Stimulated activated naive CD8-positive, alpha-beta T cell treated with anti-CD3 and anti-CD28 coated beads, Interleukin-15, Interleukin-2, amounts not matched to agents 100 ng/mL and 50 ng/mL, for 24 hours (primary cell): ENCODE results near the gene UPK2.

Experiments
- H3K27ac Mint-ChIP-seq: one replicate; pipeline ENCODE4 v1.8.0; 2021; ENCODE audit warnings: mild to moderate bottlenecking, mixed read lengths
- H3K27me3 Mint-ChIP-seq: one replicate; pipeline ENCODE4 v1.8.0; 2021; ENCODE audit warnings: mixed read lengths
- H3K36me3 Mint-ChIP-seq: one replicate; pipeline ENCODE4 v1.8.0; 2021; ENCODE audit warnings: low read depth, mixed read lengths
- H3K4me1 Mint-ChIP-seq: one replicate; pipeline ENCODE4 v1.8.0; 2021; ENCODE audit warnings: low read depth, mixed read lengths
- H3K4me3 Mint-ChIP-seq: one replicate; pipeline ENCODE4 v1.8.0; 2021; ENCODE audit warnings: mild to moderate bottlenecking, mixed read lengths
- H3K9me3 Mint-ChIP-seq: one replicate; pipeline ENCODE4 v1.8.0; 2021; ENCODE audit warnings: mixed read lengths

The UPK2 gene

GRCh38 chr11:118956094-118956846 lies at the start of gene UPK2:
UPK2 (plus strand) TSS chr11:118956298; CDS start chr11:118956351, 53 bp downstream.
- Mint-ChIP-seq H3K4me1 (no peaks in the 10 kb centered on the region), H3K4me3 (no peak within 1 kb of the TSS), H3K27ac (no peak within 1 kb of the TSS), H3K36me3 (no peaks in the 10 kb centered on the region), H3K27me3 (no peaks in the 10 kb centered on the region), H3K9me3 (no peaks in the 10 kb centered on the region)

GRCh38 chr11:118907051-118908042 lies 48.8 kb upstream of the UPK2 start:
- Mint-ChIP-seq H3K4me1 (peaks cover 49% of the 10 kb centered on the region), H3K27me3 (no peaks in the 10 kb centered on the region), H3K36me3 (peaks cover 10% of the 10 kb centered on the region), H3K9me3 (no peaks in the 10 kb centered on the region), H3K4me3 (no peak overlapping the region), H3K27ac (peak overlapping the region; percentile 13)

- Mint-ChIP-seq H3K27ac (no peak overlapping the region), H3K4me3 (no peak overlapping the region), H3K4me1 (peaks cover 58% of the 10 kb centered on the region), H3K27me3 (no peaks in the 10 kb centered on the region), H3K36me3 (peaks cover 10% of the 10 kb centered on the region), H3K9me3 (no peaks in the 10 kb centered on the region)
Observed at GRCh38 chr11:118908264-118908663, 47.8 kb upstream of the UPK2 start.

- Mint-ChIP-seq H3K4me1 (peaks cover 66% of the 10 kb centered on the region), H3K9me3 (no peaks in the 10 kb centered on the region), H3K27ac (peak overlapping the region; percentile 79), H3K4me3 (peak overlapping the region; percentile 39), H3K27me3 (no peaks in the 10 kb centered on the region), H3K36me3 (peaks cover 10% of the 10 kb centered on the region)
Observed at GRCh38 chr11:118908901-118909618, 47.0 kb upstream of the UPK2 start.

GRCh38 chr11:118909619-118910308 lies 46.3 kb upstream of the UPK2 start:
- peak overlapping the region; percentile 66 for H3K4me3 Mint-ChIP-seq
- peak overlapping the region; percentile 81 for H3K27ac Mint-ChIP-seq

GRCh38 chr11:118910309-118911112 lies 45.6 kb upstream of the UPK2 start:
- Mint-ChIP-seq H3K4me3 (peak overlapping the region; percentile 84), H3K27ac (peak overlapping the region; percentile 98), H3K27me3 (no peaks in the 10 kb centered on the region), H3K9me3 (no peaks in the 10 kb centered on the region), H3K4me1 (peaks cover 80% of the 10 kb centered on the region), H3K36me3 (peaks cover 10% of the 10 kb centered on the region)

More at GRCh38 chr11:118909619-118910308, 46.3 kb upstream of the UPK2 start:
- Mint-ChIP-seq H3K27me3 (no peaks in the 10 kb centered on the region), H3K36me3 (peaks cover 10% of the 10 kb centered on the region), H3K4me1 (peaks cover 73% of the 10 kb centered on the region), H3K9me3 (no peaks in the 10 kb centered on the region)

GRCh38 chr11:118911113-118911879 lies 44.8 kb upstream of the UPK2 start:
- Mint-ChIP-seq H3K27me3 (no peaks in the 10 kb centered on the region), H3K9me3 (no peaks in the 10 kb centered on the region), H3K27ac (peak overlapping the region; percentile 98), H3K4me3 (peak overlapping the region; percentile 84), H3K4me1 (peaks cover 88% of the 10 kb centered on the region), H3K36me3 (peaks cover 10% of the 10 kb centered on the region)

- Mint-ChIP-seq H3K4me3 (peak overlapping the region; percentile 84), H3K9me3 (no peaks in the 10 kb centered on the region), H3K27ac (peak overlapping the region; percentile 98), H3K27me3 (no peaks in the 10 kb centered on the region), H3K36me3 (peaks cover 5% of the 10 kb centered on the region), H3K4me1 (peaks cover 90% of the 10 kb centered on the region)
Observed at GRCh38 chr11:118911880-118912741, 44.0 kb upstream of the UPK2 start.

- H3K4me3 Mint-ChIP-seq: peak overlapping the region; percentile 84
- H3K36me3 Mint-ChIP-seq: no peaks in the 10 kb centered on the region
- peaks cover 90% of the 10 kb centered on the region for H3K4me1 Mint-ChIP-seq
- no peaks in the 10 kb centered on the region for H3K27me3 Mint-ChIP-seq
- H3K9me3 Mint-ChIP-seq: no peaks in the 10 kb centered on the region
- H3K27ac Mint-ChIP-seq: peak overlapping the region; percentile 98
Observed at GRCh38 chr11:118912742-118913410, 43.2 kb upstream of the UPK2 start.

GRCh38 chr11:118913411-118914125 lies 42.5 kb upstream of the UPK2 start:
- no peaks in the 10 kb centered on the region for H3K9me3 Mint-ChIP-seq
- no peaks in the 10 kb centered on the region for H3K36me3 Mint-ChIP-seq
- peak overlapping the region; percentile 84 for H3K4me3 Mint-ChIP-seq
- peaks cover 90% of the 10 kb centered on the region for H3K4me1 Mint-ChIP-seq
- H3K27me3 Mint-ChIP-seq: no peaks in the 10 kb centered on the region
- H3K27ac Mint-ChIP-seq: peak overlapping the region; percentile 99

- H3K9me3 Mint-ChIP-seq: no peaks in the 10 kb centered on the region
- H3K36me3 Mint-ChIP-seq: no peaks in the 10 kb centered on the region
- H3K27me3 Mint-ChIP-seq: no peaks in the 10 kb centered on the region
- H3K27ac Mint-ChIP-seq: peak overlapping the region; percentile 99
- peak overlapping the region; percentile 69 for H3K4me3 Mint-ChIP-seq
- H3K4me1 Mint-ChIP-seq: peaks cover 89% of the 10 kb centered on the region
Observed at GRCh38 chr11:118914178-118914918, 41.8 kb upstream of the UPK2 start.
